Right cardiac atrium (tissue), 5 donors: ENCODE data around the gene SLIT3. TPM values are rescaled to one million over a fixed set of nuclear protein-coding genes. Genes with fewer than 3 reads are reported as not detected.

Source experiments
- ATAC-seq, 2 donors: fragments of 200-7000 bp; cut with Tn5 transposase; one replicate each; pipeline versions ENCODE4 v1.8.0 to v1.9.1; 2020; ENCODE audit warnings: moderate library complexity in 2 of 2, mild to moderate bottlenecking in 1 of 2
- DNase-seq, 3 donors: peaks; one replicate each; pipeline ENCODE4 v3.0.0-alpha.2; 2020
- H3K27ac ChIP-seq: one replicate; pipeline ENCODE4 v1.5.1; 2013; ENCODE audit warnings: mild to moderate bottlenecking, low read length, control low read depth, moderate library complexity
- H3K27me3 ChIP-seq: one replicate; pipeline ENCODE4 v1.6.1; 2013; ENCODE audit not compliant: control insufficient read depth, insufficient read depth
- H3K4me1 ChIP-seq: one replicate; pipeline ENCODE4 v1.6.1; 2013; ENCODE audit warnings: low read length; ENCODE audit not compliant: control insufficient read depth, insufficient read depth
- H3K4me3 ChIP-seq: one replicate; pipeline ENCODE4 v1.5.1; 2013; ENCODE audit warnings: low read length, control low read depth
- H3K9me3 ChIP-seq: one replicate; pipeline ENCODE4 v1.6.1; 2013; ENCODE audit warnings: low read length; ENCODE audit not compliant: control insufficient read depth
- WGBS: extraction: QIAGEN DNeasy Blood & Tissue Kit; methylation state at CpG from one replicate; pipeline ENCODE4 v1.1.7; 2013; 5-methylcytosine and 5-hydroxymethylcytosine counted together
- intact Hi-C, 4 donors: fragments of 100-400 bp; cut with DNase I; formaldehyde crosslinking; loops; one replicate each; pipeline versions ENCODE4 v1.11.0 to v1.14.0; 2022 to 2023
- polyA plus RNA-seq: library from polyadenylated mRNA; stranded (reverse); fragments of 200-250 nt; gene quantifications from one replicate; pipeline ENCODE4 v1.2.3, GENCODE V29; 2013
- total RNA-seq, 4 donors: library from RNA; stranded (reverse); fragmentation: NEBNext Ultra II Directional; extraction: Animal tissue kit (Norgen Biotek cat#: 25700); gene quantifications; one replicate each; pipeline ENCODE4 v1.2.1, GENCODE V29; 2021
- donor health status: healthy with polysubstance abuse.
- donor health status: DM: no; HTN: yes; CAD: no.
- donor health status: DM: no; HTN: no; CAD: no.
- donor health status: DM: no; HTN: yes; CAD: no; lungs with severe emphysema.
- donor health status: DM: yes; HTN: yes; CAD: no.

The SLIT3 gene
- total and polyA plus RNA-seq, 5 donors = 32.9 to 188 (median 109) TPM

GRCh38 chr5:168844922-168845296 is 456.0 kb downstream of the SLIT3 start:
- no peaks in the 10 kb centered on the region for H3K27me3 ChIP-seq
- ATAC-seq (no peak), DNase-seq (no peak)
- intact Hi-C loops = no loop called here
- peaks cover 2% of the 10 kb centered on the region for H3K4me1 ChIP-seq
- peak overlapping the region; percentile 49 for H3K4me3 ChIP-seq
- H3K9me3 ChIP-seq = no peaks in the 10 kb centered on the region
- 72% methylated on average over 8 of the region's 8 CpGs for WGBS
- peak overlapping the region; percentile 42 for H3K27ac ChIP-seq

GRCh38 chr5:168844016-168844921 is 456.7 kb downstream of the SLIT3 start:
- intact Hi-C loops = no loop called here
- no peaks in the 10 kb centered on the region for H3K9me3 ChIP-seq
- 65% methylated on average over 25 of the region's 25 CpGs for WGBS
- H3K4me1 ChIP-seq = peaks cover 2% of the 10 kb centered on the region
- peak; percentile 57 to 68 for ATAC-seq
- peak overlapping the region; percentile 96 for H3K27ac ChIP-seq
- H3K27me3 ChIP-seq = no peaks in the 10 kb centered on the region
- DNase-seq = peak in 2 of 3 donors; percentile 51 to 72
- peak overlapping the region; percentile 49 for H3K4me3 ChIP-seq

- H3K9me3 ChIP-seq = no peaks in the 10 kb centered on the region
- H3K27me3 ChIP-seq = no peaks in the 10 kb centered on the region
- 56% methylated on average over 7 of the region's 7 CpGs for WGBS
- H3K4me1 ChIP-seq = peaks cover 2% of the 10 kb centered on the region
- DNase-seq (no peak), ATAC-seq (peak; percentile 49 to 64)
- peak overlapping the region; percentile 49 for H3K4me3 ChIP-seq
- peak overlapping the region; percentile 75 for H3K27ac ChIP-seq
- intact Hi-C loops = no loop called here
Measured at GRCh38 chr5:168843277-168844015, 457.5 kb downstream of the SLIT3 start.

GRCh38 chr5:168842571-168843205 is 458.3 kb downstream of the SLIT3 start:
- WGBS = 50% methylated on average over 9 of the region's 9 CpGs
- Histone ChIP-seq H3K27ac (peak overlapping the region; percentile 75), H3K4me1 (no peaks in the 10 kb centered on the region), H3K27me3 (no peaks in the 10 kb centered on the region), H3K9me3 (no peaks in the 10 kb centered on the region), H3K4me3 (no peak overlapping the region)
- DNase-seq (no peak), ATAC-seq (peak; percentile 72 to 73)
- intact Hi-C loops = no loop called here

- Histone ChIP-seq H3K4me3 (no peak overlapping the region), H3K27me3 (no peaks in the 10 kb centered on the region), H3K27ac (peak overlapping the region; percentile 21), H3K9me3 (no peaks in the 10 kb centered on the region), H3K4me1 (peaks cover 9% of the 10 kb centered on the region)
- DNase-seq (no peak), ATAC-seq (no peak)
- WGBS = 82% methylated on average over 3 of the region's 3 CpGs
- intact Hi-C loops = no loop called here
Measured at GRCh38 chr5:168837852-168838251, 463.1 kb downstream of the SLIT3 start.

- intact Hi-C loops = no loop called here
- Histone ChIP-seq H3K27ac (no peak overlapping the region), H3K27me3 (no peaks in the 10 kb centered on the region), H3K4me3 (no peak overlapping the region), H3K9me3 (no peaks in the 10 kb centered on the region), H3K4me1 (peaks cover 9% of the 10 kb centered on the region)
- ATAC-seq = no peak
- WGBS = 70% methylated on average over 7 of the region's 7 CpGs
- no peak for DNase-seq
Measured at GRCh38 chr5:168836603-168837231, 464.2 kb downstream of the SLIT3 start.

- no peaks in the 10 kb centered on the region for H3K9me3 ChIP-seq
- no peaks in the 10 kb centered on the region for H3K27me3 ChIP-seq
- ATAC-seq (no peak), DNase-seq (no peak)
- H3K4me1 ChIP-seq = peaks cover 11% of the 10 kb centered on the region
- H3K4me3 ChIP-seq = no peak overlapping the region
- H3K27ac ChIP-seq = no peak overlapping the region
- WGBS = 72% methylated on average over 4 of the region's 4 CpGs
- intact Hi-C loops = no loop called here
Measured at GRCh38 chr5:168833936-168834335, 467.0 kb downstream of the SLIT3 start.

GRCh38 chr5:168833383-168833782 is 467.6 kb downstream of the SLIT3 start:
- ATAC-seq (peak in 1 of 2 donors; percentile 10), DNase-seq (no peak)
- 33% methylated on average over 3 of the region's 3 CpGs for WGBS
- no peaks in the 10 kb centered on the region for H3K27me3 ChIP-seq
- peaks cover 11% of the 10 kb centered on the region for H3K4me1 ChIP-seq
- H3K9me3 ChIP-seq = no peaks in the 10 kb centered on the region
- no peak overlapping the region for H3K27ac ChIP-seq
- intact Hi-C loops = no loop called here
- H3K4me3 ChIP-seq = no peak overlapping the region

- intact Hi-C loops = no loop called here
- no peak for DNase-seq
- Histone ChIP-seq H3K27ac (peak overlapping the region; percentile 63), H3K27me3 (no peaks in the 10 kb centered on the region), H3K4me3 (no peak overlapping the region), H3K4me1 (peaks cover 11% of the 10 kb centered on the region), H3K9me3 (no peaks in the 10 kb centered on the region)
- WGBS = 82% methylated on average over 6 of the region's 6 CpGs
- no peak for ATAC-seq
Measured at GRCh38 chr5:168832308-168832707, 468.6 kb downstream of the SLIT3 start.

GRCh38 chr5:168831383-168831782 is 469.6 kb downstream of the SLIT3 start:
- DNase-seq (no peak), ATAC-seq (peak; percentile 13 to 20)
- no peaks in the 10 kb centered on the region for H3K9me3 ChIP-seq
- H3K4me1 ChIP-seq = peaks cover 10% of the 10 kb centered on the region
- intact Hi-C loops = no loop called here
- no peak overlapping the region for H3K4me3 ChIP-seq
- H3K27me3 ChIP-seq = no peaks in the 10 kb centered on the region
- WGBS = 49% methylated on average over 7 of the region's 7 CpGs
- H3K27ac ChIP-seq = peak overlapping the region; percentile 50
